ENCODE measurements around the gene FAM241B.

FAM241B gene

GRCh38 chr10:69660296-69660695 is 30.2 kb downstream of the FAM241B start:
- no peak for TF ChIP-seq SIN3A (IDR thresholded peaks at IDR 0.05; ENCODE audit: borderline replicate concordance, insufficient read depth, low read length)
- TF ChIP-seq POLR2AphosphoS5 (IDR thresholded peaks at IDR 0.05; ENCODE audit: low read depth, low read length), result no peak
- no peak for TF ChIP-seq REST (IDR thresholded peaks at IDR 0.05; ENCODE audit: insufficient read depth in 1 of 2, low read depth in 2 of 2, low read length in 2 of 2)
- TF ChIP-seq TAF1 (IDR thresholded peaks at IDR 0.05; ENCODE audit: borderline replicate concordance, insufficient read depth, low read length), result no peak
- no peak for TF ChIP-seq FOXP2 (optimal IDR thresholded peaks at IDR 0.05; ENCODE audit: borderline replicate concordance, extremely low read depth, extremely low read length, insufficient read depth)

- TF ChIP-seq FOXP2 (optimal IDR thresholded peaks at IDR 0.05; ENCODE audit: borderline replicate concordance, extremely low read depth, extremely low read length, insufficient read depth) (no peak), TAF1 (IDR thresholded peaks at IDR 0.05; ENCODE audit: borderline replicate concordance, insufficient read depth, low read length) (no peak), SIN3A (IDR thresholded peaks at IDR 0.05; ENCODE audit: borderline replicate concordance, insufficient read depth, low read length) (no peak)
Measured at GRCh38 chr10:69661414-69662172, 31.5 kb downstream of the FAM241B start.

DNA sequence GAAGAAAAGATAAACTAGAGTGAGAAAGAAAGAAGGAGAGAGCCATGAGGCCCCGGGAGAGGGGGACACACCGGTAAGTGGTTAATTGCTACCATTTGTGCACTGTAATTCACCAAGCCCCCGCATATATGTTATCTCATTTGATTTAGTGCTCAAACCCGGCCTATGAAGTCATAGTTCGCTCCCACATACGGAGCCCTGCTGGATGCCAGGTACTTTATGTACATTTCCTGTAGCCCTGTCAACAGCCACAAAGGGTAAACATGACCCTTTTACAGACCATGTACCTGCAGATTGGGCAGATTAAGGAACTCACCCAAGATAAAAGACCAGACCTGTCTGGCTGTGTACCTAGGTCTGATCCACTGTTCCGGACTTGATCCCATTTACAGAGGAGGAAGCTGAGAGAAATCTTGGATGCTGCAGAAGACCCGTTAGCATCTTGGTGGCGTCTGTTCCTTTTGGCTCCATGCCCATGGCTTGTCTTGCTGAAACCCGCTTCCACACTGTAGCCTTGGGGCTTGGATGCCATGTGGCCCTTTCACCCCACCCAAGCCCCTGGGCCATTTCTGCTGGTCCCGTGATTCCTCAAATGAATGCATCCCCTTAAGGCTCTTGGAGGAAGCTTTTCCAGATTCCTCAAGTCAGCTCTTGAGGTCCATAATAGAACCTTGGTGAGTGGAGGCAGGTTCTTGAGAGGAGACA is 32.3 kb downstream of the FAM241B start:
- TF ChIP-seq REST (IDR thresholded peaks at IDR 0.05; ENCODE audit: insufficient read depth in 1 of 2, low read depth in 2 of 2, low read length in 2 of 2) (no peak), FOXP2 (optimal IDR thresholded peaks at IDR 0.05; ENCODE audit: borderline replicate concordance, extremely low read depth, extremely low read length, insufficient read depth) (peak; percentile 14)

DNA sequence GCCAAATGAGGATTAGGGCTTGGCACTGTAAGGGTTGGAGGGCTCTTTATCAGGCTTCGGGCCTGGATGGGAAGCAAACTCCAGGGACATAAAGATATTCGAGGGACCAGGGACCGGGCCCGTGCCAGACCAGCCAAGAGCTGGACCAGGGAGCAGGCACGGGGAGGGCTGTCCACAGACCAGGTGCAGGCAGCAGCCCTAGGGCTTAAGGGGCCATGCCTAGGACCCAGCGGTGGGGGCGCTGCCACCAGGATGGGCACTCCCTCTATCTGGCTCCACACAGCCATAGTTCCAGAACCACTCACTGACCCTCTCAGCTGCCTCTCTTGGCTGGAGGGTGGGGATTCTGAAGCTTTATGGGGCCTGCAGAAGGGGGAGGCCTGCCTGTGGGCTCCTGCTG is 32.9 kb downstream of the FAM241B start:
- TF ChIP-seq TAF1 (IDR thresholded peaks at IDR 0.05; ENCODE audit: borderline replicate concordance, insufficient read depth, low read length) (no peak), SIN3A (IDR thresholded peaks at IDR 0.05; ENCODE audit: borderline replicate concordance, insufficient read depth, low read length) (no peak), REST (IDR thresholded peaks at IDR 0.05; ENCODE audit: insufficient read depth in 1 of 2, low read depth in 2 of 2, low read length in 2 of 2) (no peak), FOXP2 (optimal IDR thresholded peaks at IDR 0.05; ENCODE audit: borderline replicate concordance, extremely low read depth, extremely low read length, insufficient read depth) (no peak), POLR2AphosphoS5 (IDR thresholded peaks at IDR 0.05; ENCODE audit: low read depth, low read length) (no peak)

DNA sequence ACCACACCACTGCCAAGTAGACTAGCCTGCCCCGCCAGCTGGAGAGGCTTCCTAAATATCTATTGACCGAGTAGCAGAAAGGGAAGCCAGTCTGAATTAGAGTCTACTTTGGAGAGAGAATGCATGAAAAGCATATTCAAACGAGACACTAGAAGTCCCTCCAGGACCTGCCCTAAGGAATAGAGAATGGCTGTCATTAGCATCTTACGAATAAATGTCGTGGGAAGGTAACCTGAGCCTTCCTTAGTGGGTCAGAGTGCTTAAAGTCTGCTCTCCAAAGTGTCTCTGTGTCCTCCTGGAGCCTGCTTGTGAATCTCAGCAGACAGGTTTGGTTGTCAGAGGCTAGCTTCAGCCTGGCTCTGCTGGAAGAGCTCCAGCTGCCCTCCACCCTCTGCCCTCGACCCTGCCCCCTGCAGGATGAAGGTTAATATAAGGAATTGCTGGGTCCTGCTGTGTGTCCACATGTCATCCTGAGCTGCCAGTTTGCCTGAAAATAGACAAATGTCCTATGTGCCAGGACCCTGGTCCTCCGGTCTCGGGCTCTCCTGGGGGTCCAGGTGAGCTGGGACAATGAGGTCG is 33.4 kb downstream of the FAM241B start:
- TF ChIP-seq REST (IDR thresholded peaks at IDR 0.05; ENCODE audit: insufficient read depth in 1 of 2, low read depth in 2 of 2, low read length in 2 of 2) (no peak), POLR2AphosphoS5 (IDR thresholded peaks at IDR 0.05; ENCODE audit: low read depth, low read length) (no peak), TAF1 (IDR thresholded peaks at IDR 0.05; ENCODE audit: borderline replicate concordance, insufficient read depth, low read length) (no peak), SIN3A (IDR thresholded peaks at IDR 0.05; ENCODE audit: borderline replicate concordance, insufficient read depth, low read length) (no peak), FOXP2 (optimal IDR thresholded peaks at IDR 0.05; ENCODE audit: borderline replicate concordance, extremely low read depth, extremely low read length, insufficient read depth) (no peak)
